ENCODE results near the gene RB1. TPM values are rescaled to one million over a fixed set of nuclear protein-coding genes. Genes with fewer than 3 reads are reported as not detected.
A peak's percentile ranks its signal among the peaks of the same experiment; 100 is the strongest.

Gene RB1
- total RNA-seq, 3 donors from 2014 or later (not counting 1 experiment from before 2014, with no cell fraction given) = 25.5 to 28.3 (median 26.9) TPM

DNA sequence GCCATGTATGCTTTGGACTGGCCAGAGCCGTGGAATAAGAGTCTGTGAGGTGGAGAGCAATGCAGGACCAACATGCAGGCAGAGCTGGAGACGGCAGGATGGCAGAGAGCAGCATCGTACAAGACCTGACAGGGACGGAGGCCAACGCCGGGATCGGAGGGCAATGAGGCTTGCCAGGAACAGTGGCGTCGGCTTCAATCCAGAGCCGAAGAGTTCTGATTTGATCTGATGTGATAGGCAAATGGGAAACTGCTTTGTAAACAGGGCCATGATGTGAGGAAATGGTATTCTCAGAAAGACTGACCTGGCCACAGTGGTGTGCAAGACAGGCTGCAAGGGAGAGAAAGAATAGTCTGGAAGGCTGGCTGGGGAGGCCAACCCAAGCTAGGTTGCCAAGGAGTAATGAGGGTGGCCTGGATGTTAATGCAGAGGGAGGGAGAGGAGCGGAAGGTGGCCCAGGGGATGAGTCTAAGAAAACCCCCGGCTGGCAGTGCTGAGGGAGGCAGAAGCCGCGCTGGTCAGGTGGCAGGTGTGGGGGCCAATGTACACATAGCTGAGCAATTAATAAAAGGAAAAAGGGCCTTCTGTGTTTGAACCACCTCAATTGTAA, 202.6 kb downstream of the RB1 start:
- peaks cover 43% of the 10 kb centered on the region for H3K4me1 ChIP-seq (ENCODE audit: control insufficient read depth, insufficient read depth, low read length)
- Mint-ChIP-seq H3K27ac (peak overlapping the region; percentile 91 to 97), H3K36me3 (no peaks in the 10 kb centered on the region), H3K4me3 (peak overlapping the region; percentile 85), H3K4me1 (peaks cover 51 to 70% of the 10 kb centered on the region in 2 donors), H3K27me3 (ENCODE audit: low read depth in 2 of 2) (no peaks in the 10 kb centered on the region), H3K9me3 (no peaks in the 10 kb centered on the region)
- 66% methylated on average over 14 of the region's 14 CpGs for WGBS (ENCODE audit: insufficient coverage)
- ATAC-seq (no peak), DNase-seq (no peak)
- TF ChIP-seq CTCF (IDR thresholded peaks at IDR 0.05) = no peak
- no peaks in the 10 kb centered on the region for H3K27me3 ChIP-seq (ENCODE audit: control insufficient read depth, insufficient read depth, low read length)
- intact Hi-C loops (cut with micrococcal nuclease) = loop anchor here (10.0 kb wide), 1 partner anchor 171 kb away; no protein-coding TSS in a partner anchor
- H3K4me3 ChIP-seq (ENCODE audit: low read length) = no peak overlapping the region
- H3K9me3 ChIP-seq (ENCODE audit: control insufficient read depth, insufficient read depth, low read length) = no peaks in the 10 kb centered on the region
- peak overlapping the region; percentile 80 for H3K27ac ChIP-seq (ENCODE audit: low read length)
- H3K36me3 ChIP-seq (ENCODE audit: control insufficient read depth, insufficient read depth, low read length) = peaks cover under 1% of the 10 kb centered on the region

GRCh38 chr13:48507021-48507420, 203.5 kb downstream of the RB1 start:
- no peak overlapping the region for H3K4me3 ChIP-seq (ENCODE audit: low read length)
- Mint-ChIP-seq H3K36me3 (no peaks in the 10 kb centered on the region), H3K4me1 (peaks cover 43 to 62% of the 10 kb centered on the region in 2 donors), H3K9me3 (no peaks in the 10 kb centered on the region), H3K27ac (peak overlapping the region; percentile 91 to 97), H3K4me3 (no peak overlapping the region), H3K27me3 (ENCODE audit: low read depth in 2 of 2) (no peaks in the 10 kb centered on the region)
- H3K36me3 ChIP-seq (ENCODE audit: control insufficient read depth, insufficient read depth, low read length) = peaks cover 4% of the 10 kb centered on the region
- no peak for TF ChIP-seq CTCF (IDR thresholded peaks at IDR 0.05)
- ATAC-seq = no peak
- 96% methylated on average over 10 of the region's 10 CpGs for WGBS (ENCODE audit: insufficient coverage)
- peaks cover 38% of the 10 kb centered on the region for H3K4me1 ChIP-seq (ENCODE audit: control insufficient read depth, insufficient read depth, low read length)
- intact Hi-C loops (cut with micrococcal nuclease) = loop anchor here (10.0 kb wide), 1 partner anchor 172 kb away; no protein-coding TSS in a partner anchor
- no peaks in the 10 kb centered on the region for H3K27me3 ChIP-seq (ENCODE audit: control insufficient read depth, insufficient read depth, low read length)
- H3K27ac ChIP-seq (ENCODE audit: low read length) = no peak overlapping the region
- DNase-seq = no peak
- no peaks in the 10 kb centered on the region for H3K9me3 ChIP-seq (ENCODE audit: control insufficient read depth, insufficient read depth, low read length)

- peaks cover 36 to 56% of the 10 kb centered on the region in 2 donors for H3K4me1 Mint-ChIP-seq
- intact Hi-C loops (cut with micrococcal nuclease) = loop anchor here (10.0 kb wide), 1 partner anchor 173 kb away; no protein-coding TSS in a partner anchor
- Histone ChIP-seq H3K27me3 (ENCODE audit: control insufficient read depth, insufficient read depth, low read length) (no peaks in the 10 kb centered on the region), H3K9me3 (ENCODE audit: control insufficient read depth, insufficient read depth, low read length) (no peaks in the 10 kb centered on the region), H3K36me3 (ENCODE audit: control insufficient read depth, insufficient read depth, low read length) (peaks cover 9% of the 10 kb centered on the region), H3K4me1 (ENCODE audit: control insufficient read depth, insufficient read depth, low read length) (peaks cover 38% of the 10 kb centered on the region), H3K27ac (ENCODE audit: low read length) (no peak overlapping the region), H3K4me3 (ENCODE audit: low read length) (no peak overlapping the region)
- ATAC-seq = no peak
- H3K9me3 Mint-ChIP-seq = no peaks in the 10 kb centered on the region
- no peaks in the 10 kb centered on the region for H3K36me3 Mint-ChIP-seq
- WGBS (ENCODE audit: insufficient coverage) = 96% methylated on average over 6 of the region's 6 CpGs
- DNase-seq = no peak
- H3K27ac Mint-ChIP-seq = no peak overlapping the region
- no peaks in the 10 kb centered on the region for H3K27me3 Mint-ChIP-seq (ENCODE audit: low read depth in 2 of 2)
- H3K4me3 Mint-ChIP-seq = no peak overlapping the region
- no peak for TF ChIP-seq CTCF (IDR thresholded peaks at IDR 0.05)
Measured at GRCh38 chr13:48508011-48508410, 204.5 kb downstream of the RB1 start.

DNA sequence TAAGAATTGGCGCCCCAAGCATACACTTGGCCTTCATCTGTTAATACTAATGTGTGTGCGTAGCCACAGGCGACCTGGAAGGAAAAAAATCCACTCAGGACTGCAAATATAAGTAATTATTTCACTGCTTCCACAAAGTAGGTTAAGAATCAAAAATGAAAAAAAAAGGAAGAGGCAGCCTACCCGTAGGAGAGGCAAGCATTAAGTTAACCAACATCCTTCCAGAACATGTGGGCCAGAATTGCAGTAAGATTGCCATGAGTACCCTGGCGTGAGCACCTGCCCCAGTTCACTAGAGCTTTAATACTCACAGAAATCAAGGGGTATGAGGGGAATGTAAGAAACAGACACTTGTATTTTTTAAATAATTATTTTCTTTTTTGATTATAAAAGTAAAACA, 207.1 kb downstream of the RB1 start:
- Histone ChIP-seq H3K4me1 (ENCODE audit: control insufficient read depth, insufficient read depth, low read length) (peaks cover 16% of the 10 kb centered on the region), H3K36me3 (ENCODE audit: control insufficient read depth, insufficient read depth, low read length) (peaks cover 11% of the 10 kb centered on the region), H3K4me3 (ENCODE audit: low read length) (no peak overlapping the region), H3K9me3 (ENCODE audit: control insufficient read depth, insufficient read depth, low read length) (no peaks in the 10 kb centered on the region), H3K27ac (ENCODE audit: low read length) (no peak overlapping the region), H3K27me3 (ENCODE audit: control insufficient read depth, insufficient read depth, low read length) (no peaks in the 10 kb centered on the region)
- peaks cover 8% of the 10 kb centered on the region for H3K36me3 Mint-ChIP-seq
- H3K27me3 Mint-ChIP-seq (ENCODE audit: low read depth in 2 of 2) = no peaks in the 10 kb centered on the region
- ATAC-seq (no peak), DNase-seq (no peak)
- no peak overlapping the region for H3K27ac Mint-ChIP-seq
- H3K4me3 Mint-ChIP-seq = no peak overlapping the region
- intact Hi-C loops (cut with micrococcal nuclease) = no loop called here
- 87% methylated on average over 5 of the region's 5 CpGs for WGBS (ENCODE audit: insufficient coverage)
- H3K9me3 Mint-ChIP-seq = no peaks in the 10 kb centered on the region
- peaks cover 18 to 31% of the 10 kb centered on the region in 2 donors for H3K4me1 Mint-ChIP-seq
- no peak for TF ChIP-seq CTCF (IDR thresholded peaks at IDR 0.05)

Measured in natural killer cell (primary cell).